Nephron (organoid): ENCODE results near the gene DST.
A peak's percentile ranks its signal among the peaks of the same experiment; 100 is the strongest.

ENCODE experiments used
- H3K27ac Mint-ChIP-seq, 3 experiments: 2 replicates each; pipeline ENCODE4 v1.8.0; 2020; ENCODE audit warnings: mixed read lengths in 3 of 3, mild to moderate bottlenecking in 2 of 3, moderate library complexity in 1 of 3
- H3K27me3 Mint-ChIP-seq: 2 replicates; pipeline ENCODE4 v1.8.0; 2021; ENCODE audit warnings: low read depth, mild to moderate bottlenecking, moderate library complexity, mixed read lengths
- H3K36me3 Mint-ChIP-seq: 2 replicates; pipeline ENCODE4 v1.8.0; 2020; ENCODE audit warnings: low read depth, mixed read lengths
- H3K4me1 Mint-ChIP-seq: 2 replicates; pipeline ENCODE4 v1.8.0; 2020; ENCODE audit warnings: mixed read lengths
- H3K4me3 Mint-ChIP-seq, 3 experiments: 2 replicates each; pipeline ENCODE4 v1.8.0; 2020; ENCODE audit warnings: mild to moderate bottlenecking in 3 of 3, mixed read lengths in 3 of 3, moderate library complexity in 2 of 3
- H3K9me3 Mint-ChIP-seq: 2 replicates; pipeline ENCODE4 v1.8.0; 2020; ENCODE audit warnings: mixed read lengths
- TF ChIP-seq, protein P1 (sequence below), 3 experiments: fragments of 200-600 bp; sonication (generic); IDR thresholded peaks; one replicate each; pipeline ENCODE4 v1.5.0; 2021; ENCODE audit warnings: antibody characterized with exemption in 3 of 3; ENCODE audit not compliant: unreplicated experiment in 3 of 3

Gene DST

GRCh38 chr6:56444855-56445254, 197.8 kb downstream of the DST start:
- H3K27me3 Mint-ChIP-seq, result no peaks in the 10 kb centered on the region
- H3K9me3 Mint-ChIP-seq, result no peaks in the 10 kb centered on the region
- TF ChIP-seq, protein P1, sequence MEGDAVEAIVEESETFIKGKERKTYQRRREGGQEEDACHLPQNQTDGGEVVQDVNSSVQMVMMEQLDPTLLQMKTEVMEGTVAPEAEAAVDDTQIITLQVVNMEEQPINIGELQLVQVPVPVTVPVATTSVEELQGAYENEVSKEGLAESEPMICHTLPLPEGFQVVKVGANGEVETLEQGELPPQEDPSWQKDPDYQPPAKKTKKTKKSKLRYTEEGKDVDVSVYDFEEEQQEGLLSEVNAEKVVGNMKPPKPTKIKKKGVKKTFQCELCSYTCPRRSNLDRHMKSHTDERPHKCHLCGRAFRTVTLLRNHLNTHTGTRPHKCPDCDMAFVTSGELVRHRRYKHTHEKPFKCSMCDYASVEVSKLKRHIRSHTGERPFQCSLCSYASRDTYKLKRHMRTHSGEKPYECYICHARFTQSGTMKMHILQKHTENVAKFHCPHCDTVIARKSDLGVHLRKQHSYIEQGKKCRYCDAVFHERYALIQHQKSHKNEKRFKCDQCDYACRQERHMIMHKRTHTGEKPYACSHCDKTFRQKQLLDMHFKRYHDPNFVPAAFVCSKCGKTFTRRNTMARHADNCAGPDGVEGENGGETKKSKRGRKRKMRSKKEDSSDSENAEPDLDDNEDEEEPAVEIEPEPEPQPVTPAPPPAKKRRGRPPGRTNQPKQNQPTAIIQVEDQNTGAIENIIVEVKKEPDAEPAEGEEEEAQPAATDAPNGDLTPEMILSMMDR (IDR thresholded peaks at IDR 0.05; ENCODE audit: unreplicated experiment in 3 of 3), result no peak
- peaks cover 36% of the 10 kb centered on the region for H3K4me1 Mint-ChIP-seq
- H3K36me3 Mint-ChIP-seq, result no peaks in the 10 kb centered on the region
- peak overlapping the region in 1 of 3 experiments; percentile 91 for H3K27ac Mint-ChIP-seq
- H3K4me3 Mint-ChIP-seq, result no peak overlapping the region

DNA sequence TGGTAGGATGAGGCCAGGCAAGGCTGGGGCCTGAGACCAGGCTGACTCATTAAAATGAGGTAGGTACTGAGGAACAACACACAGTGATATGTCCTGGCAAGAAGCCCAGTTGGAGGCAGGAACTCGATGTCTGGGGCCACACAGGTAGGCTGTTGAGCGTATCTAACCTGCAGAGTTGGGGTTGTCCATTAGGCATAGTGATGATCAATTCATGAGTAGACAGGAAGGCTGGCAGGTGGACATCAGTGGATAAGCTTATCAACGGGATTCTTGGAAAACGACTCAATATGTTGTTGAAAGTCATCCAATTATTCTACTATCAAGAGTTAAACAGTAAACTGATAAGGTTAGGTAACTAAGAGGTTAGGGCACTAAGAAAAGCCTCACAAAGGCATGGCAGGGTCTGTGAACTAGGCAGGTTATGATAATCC, 202.1 kb downstream of the DST start:
- Mint-ChIP-seq H3K27me3 (no peaks in the 10 kb centered on the region), H3K9me3 (peaks cover 4% of the 10 kb centered on the region), H3K36me3 (no peaks in the 10 kb centered on the region), H3K27ac (no peak overlapping the region), H3K4me1 (peaks cover 6% of the 10 kb centered on the region), H3K4me3 (no peak overlapping the region)
- TF ChIP-seq, protein P1 (IDR thresholded peaks at IDR 0.05; ENCODE audit: unreplicated experiment in 3 of 3), result no peak

DNA sequence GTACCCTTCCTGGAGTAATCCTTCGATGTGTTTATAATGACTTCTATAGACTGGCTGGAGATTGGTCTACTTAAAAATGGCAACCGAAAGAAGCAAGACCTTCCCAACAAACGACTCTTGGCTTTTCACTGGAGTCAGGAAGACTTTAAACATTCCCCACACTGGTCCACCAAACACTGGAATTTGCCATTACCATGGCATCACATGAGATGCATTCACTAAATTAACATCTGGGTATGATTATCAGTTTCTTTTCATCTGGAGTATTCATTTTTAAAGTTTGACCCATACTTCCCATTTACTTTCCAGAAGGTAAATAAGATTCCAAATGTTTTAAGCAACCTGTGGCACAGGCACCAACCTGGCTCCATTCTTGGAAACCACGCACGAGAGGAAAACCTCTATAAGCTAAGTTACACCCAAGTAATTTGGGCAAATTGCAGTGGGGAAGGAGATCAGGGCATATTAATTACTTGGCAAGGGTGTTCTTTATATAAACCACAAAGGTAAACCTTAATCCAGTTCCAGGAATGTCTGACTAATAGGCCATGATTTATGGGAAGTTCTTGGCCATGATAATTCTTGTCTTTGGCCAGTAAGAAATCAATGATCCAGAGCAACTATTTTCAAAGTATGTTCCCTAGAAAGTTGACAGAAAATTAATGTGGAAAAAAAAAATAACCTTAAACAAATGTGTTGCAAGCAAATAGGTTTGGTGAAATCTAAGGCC, 205.4 kb downstream of the DST start:
- Mint-ChIP-seq H3K4me3 (no peak overlapping the region), H3K27me3 (no peaks in the 10 kb centered on the region), H3K9me3 (peaks cover 10% of the 10 kb centered on the region), H3K27ac (no peak overlapping the region), H3K36me3 (no peaks in the 10 kb centered on the region), H3K4me1 (no peaks in the 10 kb centered on the region)
- TF ChIP-seq, protein P1 (IDR thresholded peaks at IDR 0.05; ENCODE audit: unreplicated experiment in 3 of 3), result no peak

GRCh38 chr6:56435754-56436153, 206.9 kb downstream of the DST start:
- Mint-ChIP-seq H3K4me1 (no peaks in the 10 kb centered on the region), H3K36me3 (no peaks in the 10 kb centered on the region), H3K27me3 (no peaks in the 10 kb centered on the region), H3K4me3 (no peak overlapping the region), H3K9me3 (peaks cover 16% of the 10 kb centered on the region), H3K27ac (no peak overlapping the region)
- TF ChIP-seq, protein P1 (IDR thresholded peaks at IDR 0.05; ENCODE audit: unreplicated experiment in 3 of 3), result no peak

- Mint-ChIP-seq H3K4me3 (no peak overlapping the region), H3K9me3 (peaks cover 20% of the 10 kb centered on the region), H3K27me3 (no peaks in the 10 kb centered on the region), H3K4me1 (no peaks in the 10 kb centered on the region), H3K27ac (peak overlapping the region in 1 of 3 experiments; percentile 39), H3K36me3 (no peaks in the 10 kb centered on the region)
- TF ChIP-seq, protein P1 (IDR thresholded peaks at IDR 0.05; ENCODE audit: unreplicated experiment in 3 of 3), result no peak
Measured at GRCh38 chr6:56435326-56435725, 207.4 kb downstream of the DST start.

GRCh38 chr6:56434606-56435005, 208.1 kb downstream of the DST start:
- no peak overlapping the region for H3K4me3 Mint-ChIP-seq
- peaks cover 22% of the 10 kb centered on the region for H3K9me3 Mint-ChIP-seq
- H3K36me3 Mint-ChIP-seq, result no peaks in the 10 kb centered on the region
- no peaks in the 10 kb centered on the region for H3K4me1 Mint-ChIP-seq
- TF ChIP-seq, protein P1 (IDR thresholded peaks at IDR 0.05; ENCODE audit: unreplicated experiment in 3 of 3), result no peak
- no peak overlapping the region for H3K27ac Mint-ChIP-seq
- no peaks in the 10 kb centered on the region for H3K27me3 Mint-ChIP-seq
